ENCODE data around the gene GPR55.

Gene GPR55

GRCh38 chr2:230903231-230904150, 21.6 kb downstream of the GPR55 start:
- Histone ChIP-seq H3K36me3 (ENCODE audit: insufficient read depth, low read length) (no peaks in the 10 kb centered on the region), H3K4me3 (ENCODE audit: low read length) (no peak overlapping the region), H3K4me1 (ENCODE audit: insufficient read depth, low read length) (peaks cover 27% of the 10 kb centered on the region), H3K27me3 (ENCODE audit: insufficient read depth, low read length) (no peaks in the 10 kb centered on the region), H2AFZ (ENCODE audit: low read depth, low read length) (no peak overlapping the region), H3K9me3 (ENCODE audit: low read length) (no peaks in the 10 kb centered on the region)

DNA sequence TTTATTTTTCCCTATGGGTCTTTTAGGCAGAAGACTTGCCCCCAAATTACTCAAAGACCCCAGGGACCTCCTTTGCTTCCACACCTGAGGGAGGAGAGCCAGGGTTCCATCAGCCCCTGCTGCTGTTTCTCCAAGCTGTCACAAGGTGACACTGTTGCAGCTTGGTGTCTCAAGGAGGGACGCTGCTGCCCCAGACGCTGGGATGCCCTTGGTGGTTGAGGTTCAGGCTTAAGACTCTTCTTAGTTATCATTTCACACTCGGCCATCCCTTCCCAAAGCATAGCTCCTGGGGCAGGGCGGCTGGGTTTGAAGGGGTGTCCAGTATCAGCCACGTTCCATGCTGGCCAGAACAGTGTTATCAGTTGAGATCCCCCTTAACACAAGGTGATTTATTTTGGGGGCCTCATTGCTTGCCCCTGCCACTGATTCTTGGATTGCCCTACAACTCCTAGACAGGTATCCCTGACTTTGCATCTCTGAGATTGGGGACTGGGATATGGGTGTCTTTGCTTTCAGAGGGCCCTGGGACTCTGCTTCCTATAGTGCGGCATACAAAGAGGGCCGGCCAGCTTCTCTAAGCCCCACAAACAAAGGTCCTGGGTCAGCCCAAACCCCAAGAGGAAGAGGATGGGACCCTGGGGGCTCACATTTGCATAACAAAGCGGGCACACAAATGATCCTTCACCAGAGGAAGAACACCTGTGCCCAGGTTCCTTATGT, 22.7 kb downstream of the GPR55 start:
- no peaks in the 10 kb centered on the region for H3K27me3 ChIP-seq (ENCODE audit: insufficient read depth, low read length)
- no peaks in the 10 kb centered on the region for H3K9me3 ChIP-seq (ENCODE audit: low read length)
- no peaks in the 10 kb centered on the region for H3K36me3 ChIP-seq (ENCODE audit: insufficient read depth, low read length)
- H3K4me1 ChIP-seq (ENCODE audit: insufficient read depth, low read length): peaks cover 27% of the 10 kb centered on the region
- H3K4me3 ChIP-seq (ENCODE audit: low read length): no peak overlapping the region
- no peak overlapping the region for H2AFZ ChIP-seq (ENCODE audit: low read depth, low read length)

- Histone ChIP-seq H3K27me3 (ENCODE audit: insufficient read depth, low read length) (no peaks in the 10 kb centered on the region), H2AFZ (ENCODE audit: low read depth, low read length) (no peak overlapping the region), H3K4me3 (ENCODE audit: low read length) (no peak overlapping the region), H3K4me1 (ENCODE audit: insufficient read depth, low read length) (peaks cover 26% of the 10 kb centered on the region), H3K36me3 (ENCODE audit: insufficient read depth, low read length) (no peaks in the 10 kb centered on the region), H3K9me3 (ENCODE audit: low read length) (no peaks in the 10 kb centered on the region)
Measured at GRCh38 chr2:230901006-230901405, 24.0 kb downstream of the GPR55 start.

DNA sequence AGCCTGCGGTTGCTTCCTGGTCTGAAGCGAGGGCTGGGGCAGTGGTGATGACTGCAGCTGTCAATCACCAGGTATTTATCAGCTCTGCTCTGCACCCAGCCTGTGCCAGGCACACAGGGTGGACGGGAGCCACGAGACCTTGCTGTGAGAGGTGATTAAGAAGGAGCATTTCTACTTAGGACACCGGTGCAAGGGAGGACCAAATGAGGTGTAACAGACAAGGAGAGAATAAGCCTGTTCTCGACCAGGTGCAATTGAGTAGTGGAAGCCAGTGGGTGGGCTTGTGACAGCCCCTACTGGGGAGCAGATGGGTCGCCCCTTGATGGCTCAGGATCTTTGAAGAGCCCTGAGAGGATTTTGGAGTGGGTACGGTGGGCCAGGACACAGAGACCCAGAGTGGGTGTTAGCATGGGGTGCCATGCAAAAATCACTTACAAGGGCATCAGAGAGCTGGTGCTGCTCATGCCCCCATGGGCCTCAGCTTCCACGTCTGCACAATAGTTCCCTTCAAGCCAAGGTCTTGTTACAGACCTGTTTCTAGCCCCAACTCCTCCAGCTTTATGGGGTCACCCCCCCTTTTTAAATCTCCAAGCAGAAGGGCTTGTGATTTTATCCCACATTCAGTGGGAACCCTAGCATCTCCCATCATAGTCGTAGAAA, 24.6 kb downstream of the GPR55 start:
- peaks cover 20% of the 10 kb centered on the region for H3K4me1 ChIP-seq (ENCODE audit: insufficient read depth, low read length)
- H3K9me3 ChIP-seq (ENCODE audit: low read length): no peaks in the 10 kb centered on the region
- H3K27me3 ChIP-seq (ENCODE audit: insufficient read depth, low read length): no peaks in the 10 kb centered on the region
- H3K36me3 ChIP-seq (ENCODE audit: insufficient read depth, low read length): no peaks in the 10 kb centered on the region
- H2AFZ ChIP-seq (ENCODE audit: low read depth, low read length): no peak overlapping the region
- H3K4me3 ChIP-seq (ENCODE audit: low read length): no peak overlapping the region

DNA sequence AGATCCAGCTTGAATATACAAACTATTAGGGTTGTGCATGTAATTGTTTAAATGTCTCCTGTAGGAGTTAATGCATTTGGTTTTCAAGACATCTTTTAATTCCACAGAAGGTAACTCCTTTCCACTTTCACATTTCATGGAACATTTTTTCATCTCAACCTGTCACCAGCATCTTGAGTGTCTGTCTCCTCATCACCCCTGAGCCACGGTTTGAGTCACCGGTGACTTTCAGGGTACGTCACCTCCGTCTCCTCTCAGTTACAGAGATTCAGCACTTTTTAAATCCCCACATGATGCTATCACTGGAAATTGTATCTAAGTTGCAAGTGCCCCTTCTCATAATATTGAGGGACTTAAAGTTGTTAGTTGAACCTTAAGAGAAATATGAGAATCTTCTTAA, 25.3 kb downstream of the GPR55 start:
- H3K4me3 ChIP-seq (ENCODE audit: low read length): no peak overlapping the region

DNA sequence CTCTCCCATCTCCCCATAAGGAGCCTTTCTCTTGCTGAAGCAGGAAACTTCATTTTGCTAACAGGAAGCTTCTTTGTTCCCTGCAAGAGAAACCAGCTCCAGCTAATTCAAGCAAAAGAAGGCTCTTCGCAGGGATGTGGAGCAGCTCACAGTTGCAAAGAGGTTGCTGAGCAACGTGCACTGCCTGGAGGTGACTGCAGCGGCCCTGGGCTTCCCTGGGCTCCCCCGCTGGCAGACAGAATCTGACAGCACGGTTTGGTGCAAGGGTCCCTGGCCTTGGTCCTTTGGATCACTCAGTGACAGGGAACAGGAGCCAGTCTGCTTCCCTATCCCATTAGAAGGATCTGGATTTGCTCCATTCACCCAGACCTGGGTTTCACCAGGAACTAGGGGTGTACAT, 25.8 kb downstream of the GPR55 start:
- no peaks in the 10 kb centered on the region for H3K36me3 ChIP-seq (ENCODE audit: insufficient read depth, low read length)
- H3K4me1 ChIP-seq (ENCODE audit: insufficient read depth, low read length): peaks cover 16% of the 10 kb centered on the region
- H3K9me3 ChIP-seq (ENCODE audit: low read length): no peaks in the 10 kb centered on the region
- no peak overlapping the region for H3K4me3 ChIP-seq (ENCODE audit: low read length)
- no peaks in the 10 kb centered on the region for H3K27me3 ChIP-seq (ENCODE audit: insufficient read depth, low read length)
- H2AFZ ChIP-seq (ENCODE audit: low read depth, low read length): peak overlapping the region; percentile 44

More for the DNA sequence above, 25.3 kb downstream of the GPR55 start:
- no peaks in the 10 kb centered on the region for H3K36me3 ChIP-seq (ENCODE audit: insufficient read depth, low read length)
- peaks cover 15% of the 10 kb centered on the region for H3K4me1 ChIP-seq (ENCODE audit: insufficient read depth, low read length)
- no peak overlapping the region for H2AFZ ChIP-seq (ENCODE audit: low read depth, low read length)
- no peaks in the 10 kb centered on the region for H3K27me3 ChIP-seq (ENCODE audit: insufficient read depth, low read length)
- H3K9me3 ChIP-seq (ENCODE audit: low read length): no peaks in the 10 kb centered on the region

GRCh38 chr2:230898713-230899091, 26.3 kb downstream of the GPR55 start:
- Histone ChIP-seq H3K9me3 (ENCODE audit: low read length) (no peaks in the 10 kb centered on the region), H3K36me3 (ENCODE audit: insufficient read depth, low read length) (no peaks in the 10 kb centered on the region), H3K4me3 (ENCODE audit: low read length) (no peak overlapping the region), H2AFZ (ENCODE audit: low read depth, low read length) (peak overlapping the region; percentile 44), H3K4me1 (ENCODE audit: insufficient read depth, low read length) (peaks cover 21% of the 10 kb centered on the region), H3K27me3 (ENCODE audit: insufficient read depth, low read length) (no peaks in the 10 kb centered on the region)

GRCh38 chr2:230898016-230898712, 26.9 kb downstream of the GPR55 start:
- Histone ChIP-seq H3K4me3 (ENCODE audit: low read length) (no peak overlapping the region), H3K9me3 (ENCODE audit: low read length) (no peaks in the 10 kb centered on the region), H2AFZ (ENCODE audit: low read depth, low read length) (no peak overlapping the region), H3K36me3 (ENCODE audit: insufficient read depth, low read length) (no peaks in the 10 kb centered on the region), H3K27me3 (ENCODE audit: insufficient read depth, low read length) (no peaks in the 10 kb centered on the region), H3K4me1 (ENCODE audit: insufficient read depth, low read length) (peaks cover 22% of the 10 kb centered on the region)

DNA sequence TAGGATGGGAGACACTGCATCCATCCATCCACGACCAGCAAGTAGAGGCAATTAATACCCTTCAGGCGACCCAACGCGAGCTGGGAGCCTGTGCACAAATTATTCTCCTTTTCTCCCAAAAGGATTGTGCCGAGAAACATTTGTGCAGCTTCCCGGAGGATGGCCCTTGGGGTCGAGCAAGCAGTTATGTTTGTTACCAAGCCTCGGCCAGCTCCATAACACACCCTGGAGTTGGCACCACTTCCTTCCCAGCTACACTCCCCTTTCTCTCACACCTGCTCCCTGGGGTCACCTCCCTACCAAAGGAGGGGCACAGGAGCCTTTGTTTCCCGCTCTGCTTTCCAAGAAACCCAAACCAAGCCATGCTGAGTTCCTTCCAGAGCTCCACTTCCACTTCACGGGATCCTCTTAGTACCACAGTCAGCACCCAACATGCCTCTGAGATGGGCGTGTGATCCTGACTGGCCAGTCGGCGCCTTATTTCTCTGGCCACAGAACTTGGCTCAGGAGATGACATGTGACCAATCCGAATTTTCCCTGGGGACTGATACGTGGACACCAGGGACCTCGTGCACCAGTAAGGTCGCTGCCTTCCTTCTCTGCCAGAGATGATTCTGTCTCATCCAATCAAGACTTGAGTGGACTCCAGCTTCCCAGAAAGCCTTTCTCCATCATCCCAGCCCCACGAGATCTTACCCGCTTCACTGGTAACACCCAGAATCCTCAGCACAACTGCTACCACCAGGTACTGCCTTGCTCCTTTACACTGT, 28.5 kb downstream of the GPR55 start:
- Histone ChIP-seq H2AFZ (ENCODE audit: low read depth, low read length) (no peak overlapping the region), H3K9me3 (ENCODE audit: low read length) (no peaks in the 10 kb centered on the region), H3K27me3 (ENCODE audit: insufficient read depth, low read length) (no peaks in the 10 kb centered on the region), H3K36me3 (ENCODE audit: insufficient read depth, low read length) (no peaks in the 10 kb centered on the region), H3K4me1 (ENCODE audit: insufficient read depth, low read length) (peaks cover 24% of the 10 kb centered on the region), H3K4me3 (ENCODE audit: low read length) (no peak overlapping the region)

DNA sequence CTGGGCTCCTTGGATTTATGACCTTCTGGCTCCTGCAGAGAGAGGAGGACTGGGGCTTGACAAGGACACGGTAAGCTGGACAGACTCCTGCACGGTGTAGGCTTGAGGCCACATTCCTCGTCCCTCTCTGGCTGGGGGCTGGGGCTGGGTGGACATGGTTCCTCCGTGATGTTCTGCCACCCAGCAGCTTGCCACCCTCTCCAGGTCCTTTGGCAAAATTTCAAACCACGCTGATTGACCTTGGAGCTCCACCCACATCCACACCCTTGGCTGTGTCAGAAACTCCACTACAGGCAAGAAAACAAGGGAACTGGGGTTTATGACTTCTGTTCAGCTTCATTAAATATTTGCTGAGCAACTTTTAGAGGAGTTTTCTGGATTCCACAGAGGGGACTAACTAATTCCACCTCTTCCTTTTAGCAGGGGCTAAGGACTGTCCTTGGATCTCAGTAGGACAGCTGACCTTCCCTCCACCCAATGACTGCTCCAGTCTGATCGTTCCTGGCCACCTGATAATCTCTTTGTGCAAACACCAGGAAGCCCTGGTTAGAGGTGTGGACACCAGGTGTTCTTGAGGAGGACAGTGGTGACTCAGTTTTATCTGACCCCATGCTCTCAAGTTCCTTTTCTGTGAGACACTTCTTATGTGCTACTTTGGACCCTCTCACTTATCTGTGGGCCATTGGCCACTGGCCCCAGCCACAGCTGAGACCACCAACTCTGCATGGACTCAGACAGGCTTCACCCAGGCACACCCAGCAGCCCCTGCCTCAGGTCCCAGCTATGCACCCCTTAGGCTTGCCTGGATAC, 29.3 kb downstream of the GPR55 start:
- Histone ChIP-seq H3K4me3 (ENCODE audit: low read length) (no peak overlapping the region), H3K4me1 (ENCODE audit: insufficient read depth, low read length) (peaks cover 25% of the 10 kb centered on the region), H3K36me3 (ENCODE audit: insufficient read depth, low read length) (no peaks in the 10 kb centered on the region), H2AFZ (ENCODE audit: low read depth, low read length) (no peak overlapping the region), H3K27me3 (ENCODE audit: insufficient read depth, low read length) (no peaks in the 10 kb centered on the region), H3K9me3 (ENCODE audit: low read length) (no peaks in the 10 kb centered on the region)

DNA sequence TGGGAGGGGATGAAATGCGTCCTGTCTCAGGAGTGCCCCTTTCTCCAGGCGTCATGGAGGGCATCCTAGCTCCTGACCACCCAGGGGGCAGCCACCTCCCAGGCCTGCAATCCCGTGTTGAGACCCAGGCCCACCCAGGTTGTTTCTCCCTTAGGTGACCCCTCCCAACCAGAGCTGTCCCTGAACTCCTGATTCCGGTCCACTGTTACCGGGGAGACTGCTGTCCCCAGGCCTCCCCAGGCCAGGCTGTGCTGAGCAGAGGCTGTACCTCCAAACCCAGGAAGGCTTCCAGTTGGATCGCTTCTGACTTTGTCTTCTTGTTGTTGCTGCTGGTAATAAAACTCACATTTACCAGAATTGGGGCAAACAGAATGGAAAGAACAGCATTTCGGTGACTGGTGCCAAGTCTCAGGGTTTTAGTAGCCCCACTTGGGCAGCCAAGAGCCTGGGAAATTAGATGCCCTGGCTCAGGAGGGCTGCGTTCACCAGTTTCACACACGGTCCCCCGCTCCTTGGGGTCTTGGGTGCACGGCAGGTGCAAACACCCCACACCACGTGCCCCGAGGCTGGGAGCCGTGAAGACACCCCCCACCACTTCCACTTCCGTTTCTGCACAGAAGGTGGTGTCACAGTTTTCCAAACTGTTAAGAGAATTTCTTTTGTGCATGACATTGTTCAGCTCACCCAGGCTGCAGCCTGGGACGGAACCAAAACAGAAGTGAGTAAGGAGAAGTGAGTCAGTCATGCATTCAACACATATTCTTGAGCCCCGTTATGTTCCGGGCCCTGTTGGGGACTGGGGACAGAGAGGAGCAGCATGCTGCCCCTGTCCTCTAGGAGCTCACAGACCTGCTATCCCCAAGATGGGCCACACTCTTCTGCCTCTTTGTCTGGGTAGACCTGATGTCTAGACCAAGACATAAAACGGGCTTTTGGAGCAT, 30.9 kb downstream of the GPR55 start:
- H3K27me3 ChIP-seq (ENCODE audit: insufficient read depth, low read length): no peaks in the 10 kb centered on the region
- H3K4me3 ChIP-seq (ENCODE audit: low read length): no peak overlapping the region
- peaks cover 16% of the 10 kb centered on the region for H3K4me1 ChIP-seq (ENCODE audit: insufficient read depth, low read length)
- no peak overlapping the region for H2AFZ ChIP-seq (ENCODE audit: low read depth, low read length)
- no peaks in the 10 kb centered on the region for H3K9me3 ChIP-seq (ENCODE audit: low read length)
- H3K36me3 ChIP-seq (ENCODE audit: insufficient read depth, low read length): no peaks in the 10 kb centered on the region

Data from neuron (in vitro differentiated cells).